Loucy (cell line): Measurements from ENCODE around the gene CD74.

ENCODE experiments used
- EZH2phosphoT487 ChIP-seq: fragments of 200-600 bp; IDR thresholded peaks from 2 replicates; pipeline ENCODE4 v1.6.1; 2018; ENCODE audit warnings: antibody characterized with exemption, mild to moderate bottlenecking, moderate library complexity, borderline replicate concordance
- TF ChIP-seq, protein P1 (sequence below): fragments of 200-600 bp; sonication (generic); conservative IDR thresholded peaks from 2 replicates; pipeline ENCODE4 v1.5.1; 2014; ENCODE audit warnings: mild to moderate bottlenecking, antibody characterized with exemption, low read length

DNA sequence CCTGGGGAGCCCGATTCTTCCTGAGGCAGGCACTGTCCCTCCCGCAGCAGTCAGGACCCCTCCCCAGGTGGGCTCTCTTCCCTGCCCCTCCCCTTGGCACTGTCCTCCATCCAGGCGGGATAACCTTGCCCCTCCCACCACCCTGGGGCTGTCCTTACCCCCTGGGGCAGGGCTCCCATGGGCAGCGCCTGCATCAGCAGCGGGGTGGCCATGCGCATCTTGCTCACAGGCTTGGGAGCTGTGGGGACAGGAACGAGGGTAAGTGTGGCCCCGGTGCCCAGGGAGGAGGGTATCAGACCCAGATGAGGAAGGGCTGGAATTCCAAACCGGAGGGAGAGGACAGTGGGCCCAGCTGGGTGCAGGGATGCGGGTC is 6.0 kb downstream of the CD74 start:
- TF ChIP-seq, protein P1, sequence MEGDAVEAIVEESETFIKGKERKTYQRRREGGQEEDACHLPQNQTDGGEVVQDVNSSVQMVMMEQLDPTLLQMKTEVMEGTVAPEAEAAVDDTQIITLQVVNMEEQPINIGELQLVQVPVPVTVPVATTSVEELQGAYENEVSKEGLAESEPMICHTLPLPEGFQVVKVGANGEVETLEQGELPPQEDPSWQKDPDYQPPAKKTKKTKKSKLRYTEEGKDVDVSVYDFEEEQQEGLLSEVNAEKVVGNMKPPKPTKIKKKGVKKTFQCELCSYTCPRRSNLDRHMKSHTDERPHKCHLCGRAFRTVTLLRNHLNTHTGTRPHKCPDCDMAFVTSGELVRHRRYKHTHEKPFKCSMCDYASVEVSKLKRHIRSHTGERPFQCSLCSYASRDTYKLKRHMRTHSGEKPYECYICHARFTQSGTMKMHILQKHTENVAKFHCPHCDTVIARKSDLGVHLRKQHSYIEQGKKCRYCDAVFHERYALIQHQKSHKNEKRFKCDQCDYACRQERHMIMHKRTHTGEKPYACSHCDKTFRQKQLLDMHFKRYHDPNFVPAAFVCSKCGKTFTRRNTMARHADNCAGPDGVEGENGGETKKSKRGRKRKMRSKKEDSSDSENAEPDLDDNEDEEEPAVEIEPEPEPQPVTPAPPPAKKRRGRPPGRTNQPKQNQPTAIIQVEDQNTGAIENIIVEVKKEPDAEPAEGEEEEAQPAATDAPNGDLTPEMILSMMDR = no peak
- TF ChIP-seq EZH2phosphoT487 = no peak
